B cell (primary cell): ENCODE measurements around the gene TAX1BP1. TPM values are rescaled to one million over a fixed set of nuclear protein-coding genes. Genes with fewer than 3 reads are reported as not detected.

Source experiments
- ATAC-seq: fragments of 200-7000 bp; cut with Tn5 transposase; one replicate; pipeline ENCODE4 v1.10.0; 2021; ENCODE audit warnings: low read depth, mild to moderate bottlenecking, moderate number of reproducible peaks, moderate library complexity
- CTCF ChIA-PET: fragments of 350-600 bp; sonication (Branson Sonifier 250); formaldehyde crosslinking; loops from one replicate; lab custom pipeline; 2021; ENCODE audit warnings: antibody characterized with exemption, inconsistent platforms; lab: Charles Lee
- POLR2A ChIA-PET: fragments of 350-600 bp; sonication (Branson Sonifier 250); formaldehyde crosslinking; loops from one replicate; lab custom pipeline; 2021; ENCODE audit warnings: antibody characterized with exemption; lab: Charles Lee
- DNase-seq: peaks from one replicate; pipeline ENCODE4 v3.0.0; 2013
- H2AFZ ChIP-seq: 2 replicates; pipeline ENCODE4 v1.6.1; 2012; ENCODE audit warnings: mild to moderate bottlenecking, low read depth, low read length; ENCODE audit not compliant: insufficient read depth, poor library complexity, severe bottlenecking
- H3K27ac ChIP-seq, 2 donors: 1 replicate in 1 of 2; 2 replicates in 1 of 2; pipeline ENCODE4 v1.5.1; 2012 to 2013; ENCODE audit warnings: low read length in 2 of 2, mild to moderate bottlenecking in 2 of 2, moderate library complexity in 1 of 2
- H3K27me3 ChIP-seq, 4 experiments: fragments of 200-600 bp in 1 of 4; sonication (generic) in 1 of 4; replicated peaks in 1 of 4; 1 replicate in 2 of 4; 2 replicates in 2 of 4; pipeline versions ENCODE4 v1.6.1 to v1.7.0; 2013 to 2016; ENCODE audit warnings: low read length in 3 of 4, mild to moderate bottlenecking in 2 of 4, mixed read lengths in 1 of 4, moderate library complexity in 1 of 4; ENCODE audit not compliant: insufficient read depth in 4 of 4, control insufficient read depth in 3 of 4; ENCODE audit errors: control extremely low read depth in 1 of 4
- H3K36me3 ChIP-seq, 2 experiments: replicated peaks in 1 of 2; 1 replicate in 1 of 2; 2 replicates in 1 of 2; pipeline versions ENCODE4 v1.6.1 to v1.7.1; 2013; ENCODE audit warnings: low read length in 1 of 2; ENCODE audit not compliant: insufficient read depth in 2 of 2, control insufficient read depth in 1 of 2; ENCODE audit errors: control extremely low read depth in 1 of 2, extremely low read depth in 1 of 2
- H3K4me1 ChIP-seq, 2 donors: fragments of 200-600 bp in 1 of 2; sonication (generic) in 1 of 2; 1 replicate in 1 of 2; 2 replicates in 1 of 2; pipeline versions ENCODE4 v1.5.1 to v1.6.1; 2013 to 2017; ENCODE audit warnings: low read length in 2 of 2; ENCODE audit not compliant: control insufficient read depth in 2 of 2, insufficient read depth in 2 of 2
- H3K4me2 ChIP-seq: replicated peaks from 2 replicates; pipeline ENCODE3; 2012; ENCODE audit warnings: mild to moderate bottlenecking, low read depth, low read length; ENCODE audit not compliant: poor library complexity, severe bottlenecking
- H3K4me3 ChIP-seq, 5 experiments: fragments of 200-600 bp in 1 of 5; sonication (generic) in 1 of 5; 1 replicate in 3 of 5; 2 replicates in 2 of 5; pipeline versions ENCODE4 v1.5.1 to v1.7.0; 2011 to 2016; ENCODE audit warnings: low read length in 4 of 5, mild to moderate bottlenecking in 4 of 5, low read depth in 2 of 5, control low read depth in 1 of 5, moderate library complexity in 1 of 5; ENCODE audit not compliant: insufficient read depth in 1 of 5; ENCODE audit errors: control extremely low read depth in 1 of 5, extremely low read depth in 1 of 5
- H3K79me2 ChIP-seq: fragments of 200-600 bp; sonication (generic); one replicate; pipeline ENCODE4 v1.6.0; 2016; ENCODE audit warnings: low read length; ENCODE audit not compliant: control insufficient read depth, insufficient read depth
- H3K9ac ChIP-seq: fragments of 200-600 bp; sonication (generic); 2 replicates; pipeline ENCODE4 v1.6.1; 2017; ENCODE audit warnings: mild to moderate bottlenecking, low read length, moderate library complexity
- H3K9me3 ChIP-seq, 3 donors: one replicate each; pipeline versions ENCODE4 v1.6.1 to v1.7.1; 2013; ENCODE audit warnings: low read length in 2 of 3; ENCODE audit not compliant: control insufficient read depth in 2 of 3, insufficient read depth in 1 of 3; ENCODE audit errors: control extremely low read depth in 1 of 3
- H4K20me1 ChIP-seq: 2 replicates; pipeline ENCODE4 v1.6.0; 2012; ENCODE audit warnings: mild to moderate bottlenecking, low read length; ENCODE audit not compliant: insufficient read depth, control insufficient read depth, poor library complexity, severe bottlenecking
- H3K27ac Mint-ChIP-seq: one replicate; pipeline ENCODE4 v1.8.0; 2021; ENCODE audit warnings: mixed read lengths
- H3K27me3 Mint-ChIP-seq: one replicate; pipeline ENCODE4 v1.8.0; 2021; ENCODE audit warnings: mixed read lengths
- H3K4me1 Mint-ChIP-seq: one replicate; pipeline ENCODE4 v1.8.0; 2021; ENCODE audit warnings: mixed read lengths
- H3K4me3 Mint-ChIP-seq: one replicate; pipeline ENCODE4 v1.8.0; 2021; ENCODE audit warnings: mixed read lengths
- H3K9me3 Mint-ChIP-seq: one replicate; pipeline ENCODE4 v1.8.0; 2022; ENCODE audit warnings: mixed read lengths; ENCODE audit not compliant: insufficient read depth
- EZH2 ChIP-seq: IDR thresholded peaks from 2 replicates; pipeline ENCODE4 v1.6.1; 2012; ENCODE audit warnings: borderline replicate concordance, low read depth, mild to moderate bottlenecking, moderate library complexity, low read length; ENCODE audit not compliant: insufficient read depth, poor library complexity, severe bottlenecking
- WGBS: methylation state at CpG from one replicate; pipeline ENCODE4 v1.1.5; 2013; ENCODE audit warnings: missing lambda C conversion rate; ENCODE audit not compliant: insufficient coverage; 5-methylcytosine and 5-hydroxymethylcytosine counted together
- intact Hi-C: fragments of 100-400 bp; cut with micrococcal nuclease; formaldehyde crosslinking; loops from one replicate; pipeline ENCODE4 v1.10.0; 2022
- polyA plus RNA-seq: library from polyadenylated mRNA; depleted of rRNA; stranded (reverse); fragments of >200 nt; gene quantifications from 2 replicates; pipeline ENCODE4 v1.2.3, GENCODE V29; 2012
- total RNA-seq, 2 donors: library from RNA; stranded (reverse); fragments of 120-200 nt in 1 of 2; gene quantifications; 1 replicate in 1 of 2; 2 replicates in 1 of 2; pipeline versions ENCODE4 v1.2.3 to v1.2.4, GENCODE V29; 2013 to 2022
- TF ChIP-seq, protein P1 (sequence below): fragments of 200-600 bp; IDR thresholded peaks from one replicate; pipeline ENCODE4 v1.8.0; 2022; ENCODE audit warnings: antibody characterized with exemption, mild to moderate bottlenecking

Gene TAX1BP1
- total and polyA plus RNA-seq, 2 donors (not counting 1 experiment from before 2014, with no cell fraction given) = 43.1 to 104 TPM

DNA sequence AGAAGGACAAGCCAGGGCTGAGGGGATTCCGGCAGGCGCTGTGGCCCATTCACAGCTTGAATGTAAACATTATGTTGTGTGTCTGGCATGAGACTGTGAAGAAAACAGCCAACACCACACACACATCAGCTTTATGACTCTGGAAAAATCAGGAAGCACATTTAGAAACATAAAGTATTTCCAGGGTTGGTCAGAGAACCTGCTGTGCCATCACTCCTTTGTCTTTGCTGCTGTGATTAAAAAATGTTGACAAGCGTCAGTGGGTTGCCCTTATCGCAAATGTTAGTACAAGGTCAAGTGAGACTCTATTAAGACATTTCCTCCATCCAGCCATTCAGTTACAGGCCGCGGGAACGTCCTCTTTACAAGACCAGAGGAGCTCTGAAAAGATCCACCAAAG lies 95.4 kb downstream of the TAX1BP1 start:
- H3K27me3 Mint-ChIP-seq = no peaks in the 10 kb centered on the region
- TF ChIP-seq EZH2 = no peak
- TF ChIP-seq, protein P1, sequence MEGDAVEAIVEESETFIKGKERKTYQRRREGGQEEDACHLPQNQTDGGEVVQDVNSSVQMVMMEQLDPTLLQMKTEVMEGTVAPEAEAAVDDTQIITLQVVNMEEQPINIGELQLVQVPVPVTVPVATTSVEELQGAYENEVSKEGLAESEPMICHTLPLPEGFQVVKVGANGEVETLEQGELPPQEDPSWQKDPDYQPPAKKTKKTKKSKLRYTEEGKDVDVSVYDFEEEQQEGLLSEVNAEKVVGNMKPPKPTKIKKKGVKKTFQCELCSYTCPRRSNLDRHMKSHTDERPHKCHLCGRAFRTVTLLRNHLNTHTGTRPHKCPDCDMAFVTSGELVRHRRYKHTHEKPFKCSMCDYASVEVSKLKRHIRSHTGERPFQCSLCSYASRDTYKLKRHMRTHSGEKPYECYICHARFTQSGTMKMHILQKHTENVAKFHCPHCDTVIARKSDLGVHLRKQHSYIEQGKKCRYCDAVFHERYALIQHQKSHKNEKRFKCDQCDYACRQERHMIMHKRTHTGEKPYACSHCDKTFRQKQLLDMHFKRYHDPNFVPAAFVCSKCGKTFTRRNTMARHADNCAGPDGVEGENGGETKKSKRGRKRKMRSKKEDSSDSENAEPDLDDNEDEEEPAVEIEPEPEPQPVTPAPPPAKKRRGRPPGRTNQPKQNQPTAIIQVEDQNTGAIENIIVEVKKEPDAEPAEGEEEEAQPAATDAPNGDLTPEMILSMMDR = no peak
- no peaks in the 10 kb centered on the region for H3K79me2 ChIP-seq
- DNase-seq (no peak), ATAC-seq (no peak)
- no peaks in the 10 kb centered on the region for H3K4me1 Mint-ChIP-seq
- intact Hi-C loops = no loop called here
- H3K4me1 ChIP-seq = no peaks in the 10 kb centered on the region
- no peak overlapping the region for H3K4me3 ChIP-seq
- no peak overlapping the region for H2AFZ ChIP-seq
- WGBS = 100% methylated on average over 2 of the region's 7 CpGs
- H3K4me2 ChIP-seq = no peak overlapping the region
- ChIA-PET POLR2A (no interaction called here), CTCF (interaction anchor here (1.5 kb wide), 1 partner anchor 86 kb away, joined by 9 read pairs; no protein-coding TSS in a partner anchor)
- no peak overlapping the region for H3K9ac ChIP-seq
- H3K27ac Mint-ChIP-seq = no peak overlapping the region
- H4K20me1 ChIP-seq = peaks cover 4% of the 10 kb centered on the region
- H3K9me3 ChIP-seq = no peaks in the 10 kb centered on the region
- no peak overlapping the region for H3K27ac ChIP-seq
- H3K27me3 ChIP-seq = no peaks in the 10 kb centered on the region
- H3K9me3 Mint-ChIP-seq = no peaks in the 10 kb centered on the region
- no peak overlapping the region for H3K4me3 Mint-ChIP-seq
- H3K36me3 ChIP-seq = peaks cover 20 to 81% of the 10 kb centered on the region in 2 experiments

DNA sequence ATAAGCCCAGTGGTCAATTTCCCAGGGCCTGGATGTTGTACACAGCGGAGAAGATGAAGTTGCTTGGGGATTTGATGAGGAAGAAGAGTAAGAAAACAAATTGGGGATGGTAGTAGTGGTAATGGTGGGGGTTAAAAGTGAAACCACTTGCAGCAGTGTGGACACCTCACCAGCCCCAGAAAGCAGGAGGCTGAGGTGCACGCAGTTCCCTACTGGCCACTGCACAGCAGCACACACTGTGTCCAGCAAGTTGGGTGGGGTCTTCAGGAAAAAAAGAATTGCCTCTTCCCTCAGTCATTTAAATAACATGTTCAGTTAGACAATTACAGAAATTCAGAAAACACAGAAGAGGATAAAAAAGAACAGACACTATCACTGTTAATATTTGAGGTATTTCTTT lies 96.6 kb downstream of the TAX1BP1 start:
- CTCF ChIA-PET = interaction anchor here (0.5 kb wide), 1 partner anchor 135 kb away, joined by 3 read pairs; no protein-coding TSS in a partner anchor
- Histone ChIP-seq H2AFZ (no peak overlapping the region), H3K4me1 (no peaks in the 10 kb centered on the region), H3K4me2 (no peak overlapping the region), H3K79me2 (no peaks in the 10 kb centered on the region), H3K9ac (no peak overlapping the region), H3K36me3 (peaks cover 18 to 79% of the 10 kb centered on the region in 2 experiments), H3K4me3 (no peak overlapping the region), H3K27ac (no peak overlapping the region), H3K27me3 (no peaks in the 10 kb centered on the region), H3K9me3 (no peaks in the 10 kb centered on the region), H4K20me1 (peaks cover 4% of the 10 kb centered on the region)
- TF ChIP-seq EZH2 = no peak
- TF ChIP-seq, protein P1 = no peak
- DNase-seq (no peak), ATAC-seq (no peak)
- Mint-ChIP-seq H3K27ac (no peak overlapping the region), H3K4me3 (no peak overlapping the region), H3K4me1 (no peaks in the 10 kb centered on the region), H3K9me3 (no peaks in the 10 kb centered on the region), H3K27me3 (no peaks in the 10 kb centered on the region)
- WGBS = 100% methylated on average over 1 of the region's 2 CpGs
- intact Hi-C loops = no loop called here
- POLR2A ChIA-PET = no interaction called here
